ENCODE measurements around the gene ANKRD55. TPM values are rescaled to one million over a fixed set of nuclear protein-coding genes. Genes with fewer than 3 reads are reported as not detected.
A peak's percentile ranks its signal among the peaks of the same experiment; 100 is the strongest.

ANKRD55 gene
- total and polyA plus RNA-seq, 9 of the 15 experiments (the other 6 are each of a cell fraction or from before 2014, with no cell fraction given) = 3.4 to 10.6 (median 6.5) TPM

- no peak overlapping the region for H3K4me2 ChIP-seq (ENCODE audit: insufficient read depth, low read length)
- DNase-seq (ENCODE audit: extremely low read depth in 1 of 4, low spot score in 3 of 4) = no peak
- intact Hi-C loops (cut with micrococcal nuclease) = no loop called here
- no peak overlapping the region for H2AFZ ChIP-seq (ENCODE audit: low read depth, low read length)
- H3K36me3 ChIP-seq (ENCODE audit: control insufficient read depth, insufficient read depth, low read length) = no peaks in the 10 kb centered on the region
- 77% methylated on average over 2 of the region's 2 CpGs for WGBS (ENCODE audit: insufficient coverage, low coverage, missing lambda C conversion rate)
- no peak overlapping the region for H3K27ac ChIP-seq (ENCODE audit: extremely low read depth, low read depth, low read length)
- peak; percentile 71 for FAIRE-seq
- peak; percentile 8; the same call in 1 of the 2 replicates for TF ChIP-seq ZNF316 (IDR thresholded peaks at IDR 0.05)
- TF ChIP-seq ZNF639 (CRISPR knock-in tag; conservative IDR thresholded peaks at IDR 0.05 in 1 of 2, IDR thresholded peaks at IDR 0.05 in 1 of 2) = no peak
- peak; percentile 41 to 68; a peak in 3 of 4 replicates for TF ChIP-seq TRIM24 (IDR thresholded peaks at IDR 0.05)
- TF ChIP-seq ZNF398 (CRISPR knock-in tag; IDR thresholded peaks at IDR 0.05) = no peak
- TF ChIP-seq ARID1B (IDR thresholded peaks at IDR 0.05) = no peak
- peak; percentile 82; the same call in 1 of the 2 replicates for TF ChIP-seq TRIM28 (IDR thresholded peaks at IDR 0.05)
- TF ChIP-seq ZNF280A (IDR thresholded peaks at IDR 0.05; ENCODE audit: low read depth, partially characterized antibody) = peak; percentile 54
- TF ChIP-seq CBX3 (IDR thresholded peaks at IDR 0.05; ENCODE audit: borderline replicate concordance in 1 of 2, low read length in 2 of 2) = peak in 1 of 2 experiments; percentile 85; a peak in 2 of 3 replicates
- peak; percentile 56; the same call in 1 of the 2 replicates for TF ChIP-seq ZEB2 (IDR thresholded peaks at IDR 0.05)
- TF ChIP-seq ZNF140 (CRISPR knock-in tag; IDR thresholded peaks at IDR 0.05) = no peak
- no peak overlapping the region for H3K4me3 ChIP-seq
- no peaks in the 10 kb centered on the region for H3K9me1 ChIP-seq (ENCODE audit: control insufficient read depth, insufficient read depth, low read length)
- H3K79me2 ChIP-seq (ENCODE audit: control insufficient read depth, insufficient read depth, low read length) = no peaks in the 10 kb centered on the region
- no TSS peak for BruUV-seq (replicated peaks)
- H3K9ac ChIP-seq (ENCODE audit: insufficient read depth in 1 of 2, low read depth in 2 of 2, low read length in 2 of 2) = no peak overlapping the region
- H3K9me3 ChIP-seq (replicated peaks; ENCODE audit: control insufficient read depth, insufficient read depth, low read depth, low read length) = peaks cover 7% of the 10 kb centered on the region; the same call in 1 of the 2 replicates
- ChIA-PET CTCF (ENCODE audit: low intra/inter-chr PET ratio) (no interaction called here), POLR2A (no interaction called here)
- H3K27me3 ChIP-seq (ENCODE audit: control insufficient read depth in 2 of 2, insufficient read depth in 2 of 2, low read length in 2 of 2) = no peaks in the 10 kb centered on the region
- H4K20me1 ChIP-seq (replicated peaks; ENCODE audit: control insufficient read depth, insufficient read depth, low read length) = no peaks in the 10 kb centered on the region
- no peaks in the 10 kb centered on the region; a peak in 1 of 5 replicates for H3K4me1 ChIP-seq (replicated peaks in 1 of 2; ENCODE audit: control insufficient read depth in 2 of 2, insufficient read depth in 2 of 2, low read length in 2 of 2)
- no peak for ATAC-seq
- in situ Hi-C loops (cut with MboI) = no loop called here
These were observed 102.5 kb downstream of the ANKRD55 start for GRCh38 chr5:56130664-56131063.

Measured in K562 (cell line).